Tibial nerve (tissue), 4 donors: ENCODE measurements around the gene NGFR. TPM values are rescaled to one million over a fixed set of nuclear protein-coding genes. Genes with fewer than 3 reads are reported as not detected.

Experiments used
- DNase-seq, 2 donors: peaks; one replicate each; pipeline ENCODE4 v3.0.0-alpha.2; 2019; ENCODE audit warnings: low spot score in 2 of 2
- H3K27ac ChIP-seq, 4 donors: fragments of 200-600 bp; sonication (generic) in 3 of 4; one replicate each; pipeline ENCODE4 v1.5.1; 2017 to 2019; ENCODE audit warnings: mild to moderate bottlenecking in 1 of 4
- H3K27me3 ChIP-seq, 2 donors: fragments of 200-600 bp; sonication (generic) in 1 of 2; one replicate each; pipeline versions ENCODE4 v1.5.1 to v1.6.0; 2017 to 2019
- H3K36me3 ChIP-seq, 3 donors: fragments of 200-600 bp; sonication (generic); one replicate each; pipeline ENCODE4 v1.5.1; 2018 to 2019
- H3K4me1 ChIP-seq, 4 donors: fragments of 200-600 bp; sonication (generic) in 3 of 4; one replicate each; pipeline ENCODE4 v1.5.1; 2017 to 2019
- H3K4me3 ChIP-seq, 4 donors: fragments of 200-600 bp; sonication (generic) in 3 of 4; one replicate each; pipeline ENCODE4 v1.5.1; 2017 to 2019; ENCODE audit warnings: mild to moderate bottlenecking in 1 of 4, moderate library complexity in 1 of 4
- H3K9me3 ChIP-seq, 4 donors: fragments of 200-600 bp; sonication (generic) in 3 of 4; one replicate each; pipeline ENCODE4 v1.5.1; 2017 to 2019
- EP300 ChIP-seq, 2 donors: sonication (generic); formaldehyde crosslinking; IDR thresholded peaks; one replicate each; pipeline ENCODE4 v1.6.1; 2017; ENCODE audit warnings: antibody characterized with exemption in 2 of 2, mild to moderate bottlenecking in 1 of 2
- POLR2A ChIP-seq, 2 donors: fragments of 450-650 bp; IDR thresholded peaks; one replicate each; pipeline ENCODE4 v1.6.1; 2017; ENCODE audit warnings: antibody characterized with exemption in 2 of 2, mild to moderate bottlenecking in 2 of 2, moderate library complexity in 2 of 2
- WGBS, 2 donors: methylation state at CpG; one replicate each; pipeline ENCODE4 v1.1.5; 2018; 5-methylcytosine and 5-hydroxymethylcytosine counted together
- total RNA-seq, 4 donors: library from RNA; depleted of rRNA; stranded (reverse); fragments of >200 nt; gene quantifications; one replicate each; pipeline ENCODE4 v1.1.0, GENCODE V29; 2016
- TF ChIP-seq, protein P1 (sequence below), 5 experiments: fragments of 200-600 bp in 3 of 5; fragments of 450-650 bp in 2 of 5; sonication (generic) in 3 of 5; IDR thresholded peaks; one replicate each; pipeline ENCODE4 v1.5.1; 2016 to 2019; ENCODE audit warnings: antibody characterized with exemption in 5 of 5, mild to moderate bottlenecking in 3 of 5, moderate library complexity in 2 of 5

The NGFR gene
- total RNA-seq, 4 donors from 2014 or later, result 205 to 279 (median 238) TPM

GRCh38 chr17:49450735-49451134 is 44.4 kb upstream of the NGFR start:
- TF ChIP-seq, protein P1, sequence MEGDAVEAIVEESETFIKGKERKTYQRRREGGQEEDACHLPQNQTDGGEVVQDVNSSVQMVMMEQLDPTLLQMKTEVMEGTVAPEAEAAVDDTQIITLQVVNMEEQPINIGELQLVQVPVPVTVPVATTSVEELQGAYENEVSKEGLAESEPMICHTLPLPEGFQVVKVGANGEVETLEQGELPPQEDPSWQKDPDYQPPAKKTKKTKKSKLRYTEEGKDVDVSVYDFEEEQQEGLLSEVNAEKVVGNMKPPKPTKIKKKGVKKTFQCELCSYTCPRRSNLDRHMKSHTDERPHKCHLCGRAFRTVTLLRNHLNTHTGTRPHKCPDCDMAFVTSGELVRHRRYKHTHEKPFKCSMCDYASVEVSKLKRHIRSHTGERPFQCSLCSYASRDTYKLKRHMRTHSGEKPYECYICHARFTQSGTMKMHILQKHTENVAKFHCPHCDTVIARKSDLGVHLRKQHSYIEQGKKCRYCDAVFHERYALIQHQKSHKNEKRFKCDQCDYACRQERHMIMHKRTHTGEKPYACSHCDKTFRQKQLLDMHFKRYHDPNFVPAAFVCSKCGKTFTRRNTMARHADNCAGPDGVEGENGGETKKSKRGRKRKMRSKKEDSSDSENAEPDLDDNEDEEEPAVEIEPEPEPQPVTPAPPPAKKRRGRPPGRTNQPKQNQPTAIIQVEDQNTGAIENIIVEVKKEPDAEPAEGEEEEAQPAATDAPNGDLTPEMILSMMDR (IDR thresholded peaks at IDR 0.05), result no peak
- TF ChIP-seq EP300 (IDR thresholded peaks at IDR 0.05) (no peak), POLR2A (IDR thresholded peaks at IDR 0.05) (no peak)
- H3K27ac ChIP-seq, result peak overlapping the region in 1 of 4 donors; percentile 10
- no peaks in the 10 kb centered on the region for H3K36me3 ChIP-seq
- no peak for DNase-seq
- no peaks in the 10 kb centered on the region for H3K27me3 ChIP-seq
- H3K4me1 ChIP-seq, result peaks cover 0 to 34% (median 10%) of the 10 kb centered on the region in 4 donors
- no peaks in the 10 kb centered on the region for H3K9me3 ChIP-seq
- 61 to 69% methylated on average over 3 of the region's 3 CpGs for WGBS, 2 donors
- no peak overlapping the region for H3K4me3 ChIP-seq

GRCh38 chr17:49452201-49452600 is 42.9 kb upstream of the NGFR start:
- Histone ChIP-seq H3K27ac (peak overlapping the region in 1 of 4 donors; percentile 17), H3K4me3 (no peak overlapping the region), H3K4me1 (peaks cover 0 to 48% (median 13%) of the 10 kb centered on the region in 4 donors), H3K36me3 (no peaks in the 10 kb centered on the region), H3K27me3 (no peaks in the 10 kb centered on the region), H3K9me3 (no peaks in the 10 kb centered on the region)
- WGBS, 2 donors, result 24 to 30% methylated on average over 5 of the region's 5 CpGs
- TF ChIP-seq, protein P1 (IDR thresholded peaks at IDR 0.05), result no peak
- TF ChIP-seq EP300 (IDR thresholded peaks at IDR 0.05) (no peak), POLR2A (IDR thresholded peaks at IDR 0.05) (no peak)
- no peak for DNase-seq

DNA sequence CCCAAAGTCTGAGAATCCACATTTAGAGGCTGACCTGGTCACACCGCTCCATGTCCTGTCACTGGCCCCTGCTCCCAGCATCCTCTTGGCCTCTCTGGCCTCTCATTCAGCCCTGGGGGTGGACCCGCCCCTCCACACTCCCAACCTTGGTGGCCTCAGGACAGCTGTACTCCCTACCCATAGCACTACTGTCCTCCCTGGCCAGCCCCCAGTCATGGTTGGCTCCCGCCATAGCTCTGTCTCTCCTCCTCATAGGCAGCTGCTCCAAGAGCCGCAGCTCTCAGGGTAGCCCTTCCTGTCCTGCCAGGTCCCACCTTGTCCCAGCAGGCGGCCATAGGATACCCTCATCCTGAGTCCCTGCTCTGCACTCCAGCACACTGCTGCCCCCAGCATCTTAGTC is 42.4 kb upstream of the NGFR start:
- Histone ChIP-seq H3K36me3 (no peaks in the 10 kb centered on the region), H3K27ac (peak overlapping the region in 1 of 4 donors; percentile 89), H3K9me3 (no peaks in the 10 kb centered on the region), H3K27me3 (no peaks in the 10 kb centered on the region), H3K4me3 (no peak overlapping the region), H3K4me1 (peaks cover 0 to 48% (median 13%) of the 10 kb centered on the region in 4 donors)
- 85 to 97% methylated on average over 5 of the region's 5 CpGs for WGBS, 2 donors
- no peak for DNase-seq
- TF ChIP-seq EP300 (IDR thresholded peaks at IDR 0.05) (no peak), POLR2A (IDR thresholded peaks at IDR 0.05) (no peak)
- TF ChIP-seq, protein P1 (IDR thresholded peaks at IDR 0.05), result no peak

- Histone ChIP-seq H3K4me1 (peaks cover 0 to 48% (median 13%) of the 10 kb centered on the region in 4 donors), H3K27ac (peak overlapping the region in 2 of 4 donors; percentile 61 to 89), H3K9me3 (no peaks in the 10 kb centered on the region), H3K27me3 (no peaks in the 10 kb centered on the region), H3K36me3 (no peaks in the 10 kb centered on the region), H3K4me3 (no peak overlapping the region)
- WGBS, 2 donors, result 30 to 57% methylated on average over 5 of the region's 5 CpGs
- peak in 1 of 2 donors; percentile 23 for DNase-seq
- TF ChIP-seq EP300 (IDR thresholded peaks at IDR 0.05) (no peak), POLR2A (IDR thresholded peaks at IDR 0.05) (no peak)
- TF ChIP-seq, protein P1 (IDR thresholded peaks at IDR 0.05), result no peak
Observed at GRCh38 chr17:49454050-49454449, 41.0 kb upstream of the NGFR start.

DNA sequence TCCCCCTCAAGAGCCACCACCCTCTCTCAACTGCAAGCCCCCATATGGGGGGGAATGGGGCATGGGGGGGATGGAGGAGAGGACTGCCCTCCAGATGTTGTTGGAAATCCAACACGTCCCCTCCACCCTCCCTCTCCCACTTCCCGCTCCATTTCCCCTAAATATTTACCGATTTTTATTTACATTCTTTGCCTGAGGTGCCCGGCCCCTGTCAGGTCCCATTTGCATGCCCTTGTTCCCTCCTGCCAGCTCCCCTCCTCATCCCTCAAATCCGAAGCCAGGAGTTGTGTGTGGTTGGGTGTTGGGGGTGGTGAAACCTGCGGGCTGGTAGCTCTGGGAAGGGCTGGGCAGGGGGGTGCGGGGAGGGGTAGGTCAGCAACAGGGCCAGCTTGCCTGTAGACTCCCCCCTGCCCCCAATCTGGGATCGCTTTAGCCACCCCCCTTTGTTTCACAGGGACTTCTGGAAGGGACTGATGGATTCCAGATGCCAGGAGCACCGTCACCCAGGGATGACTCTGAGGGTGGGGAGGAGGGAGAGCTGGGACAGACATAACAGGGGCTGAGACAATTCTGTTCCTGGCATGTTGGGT is 39.7 kb upstream of the NGFR start:
- no peaks in the 10 kb centered on the region for H3K27me3 ChIP-seq
- H3K4me1 ChIP-seq, result peaks cover 0 to 48% (median 13%) of the 10 kb centered on the region in 4 donors
- H3K4me3 ChIP-seq, result no peak overlapping the region
- no peaks in the 10 kb centered on the region for H3K9me3 ChIP-seq
- peak overlapping the region in 2 of 4 donors; percentile 61 to 89 for H3K27ac ChIP-seq
- no peak for DNase-seq
- H3K36me3 ChIP-seq, result no peaks in the 10 kb centered on the region
- 44 to 57% methylated on average over 9 of the region's 9 CpGs for WGBS, 2 donors
- no peak for TF ChIP-seq EP300 (IDR thresholded peaks at IDR 0.05)
- TF ChIP-seq, protein P1 (IDR thresholded peaks at IDR 0.05), result no peak
- TF ChIP-seq POLR2A (IDR thresholded peaks at IDR 0.05), result no peak
